Activated T-helper 1 cell treated with anti-CD3 and anti-CD28 coated beads, Interleukin-12 subunit alpha, Interleukin-12 subunit beta, Interleukin-2, Interleukin-4 antibody, amounts not matched to agents 30 ng/mL and 10 ng/mL and 1 ng/mL, durations not matched to agents 14 hours and 24 hours and 36 hours (primary cell): ENCODE data around the gene KNTC1. TPM values are rescaled to one million over a fixed set of nuclear protein-coding genes. Genes with fewer than 3 reads are reported as not detected.
"Not testable (repeated sequence)": the region's sequence is repeated elsewhere in the genome, so short reads cannot be mapped to it uniquely, and the experiment has no call there.

Experiments used
- DNase-seq: peaks from one replicate; pipeline ENCODE4 v3.0.0; 2021; ENCODE audit warnings: low spot score
- H3K27ac Mint-ChIP-seq: one replicate; pipeline ENCODE4 v1.8.0; 2021; ENCODE audit warnings: mild to moderate bottlenecking, mixed read lengths
- H3K27me3 Mint-ChIP-seq: one replicate; pipeline ENCODE4 v1.8.0; 2022; ENCODE audit warnings: mild to moderate bottlenecking, moderate library complexity, mixed read lengths; ENCODE audit not compliant: insufficient read depth
- H3K36me3 Mint-ChIP-seq: one replicate; pipeline ENCODE4 v1.8.0; 2021; ENCODE audit warnings: low read depth, mixed read lengths
- H3K4me1 Mint-ChIP-seq: one replicate; pipeline ENCODE4 v1.8.0; 2021; ENCODE audit warnings: low read depth, mixed read lengths
- H3K4me3 Mint-ChIP-seq: one replicate; pipeline ENCODE4 v1.8.0; 2021; ENCODE audit warnings: mild to moderate bottlenecking, moderate library complexity, mixed read lengths
- H3K9me3 Mint-ChIP-seq: one replicate; pipeline ENCODE4 v1.8.0; 2021; ENCODE audit warnings: mixed read lengths
- intact Hi-C: fragments of 100-400 bp; cut with micrococcal nuclease; formaldehyde crosslinking; loops from one replicate; pipeline ENCODE4 v1.15.1; 2024
- total RNA-seq: library from RNA; stranded (reverse); gene quantifications from 2 replicates; pipeline ENCODE4 v1.2.3, GENCODE V29; 2022

Gene KNTC1
- total RNA-seq, 1 donor from 2014 or later, result 126 TPM

GRCh38 chr12:122646517-122647217 is 119.6 kb downstream of the KNTC1 start:
- intact Hi-C loops, result loop anchor here (1.0 kb wide), 3 partner anchors 74 to 106 kb away; partner anchors contain the start of gene DENR
- peak overlapping the region; percentile 84 for H3K27ac Mint-ChIP-seq
- peak; percentile 31 for DNase-seq
- H3K27me3 Mint-ChIP-seq, result no peaks in the 10 kb centered on the region
- peaks cover 6% of the 10 kb centered on the region for H3K36me3 Mint-ChIP-seq
- peaks cover 20% of the 10 kb centered on the region for H3K4me1 Mint-ChIP-seq
- H3K9me3 Mint-ChIP-seq, result no peaks in the 10 kb centered on the region
- peak overlapping the region; percentile 34 for H3K4me3 Mint-ChIP-seq

GRCh38 chr12:122651520-122652224 is 124.6 kb downstream of the KNTC1 start:
- DNase-seq, result no peak
- Mint-ChIP-seq H3K4me1 (peaks cover 15% of the 10 kb centered on the region), H3K27me3 (no peaks in the 10 kb centered on the region), H3K4me3 (no peak overlapping the region), H3K27ac (no peak overlapping the region), H3K36me3 (peaks cover 3% of the 10 kb centered on the region), H3K9me3 (no peaks in the 10 kb centered on the region)
- intact Hi-C loops, result no loop called here

- DNase-seq, H3K36me3 Mint-ChIP-seq, H3K9me3 Mint-ChIP-seq, H3K27me3 Mint-ChIP-seq, H3K4me3 Mint-ChIP-seq, intact Hi-C loops, H3K27ac Mint-ChIP-seq, H3K4me1 Mint-ChIP-seq: not testable (repeated sequence)
Measured at GRCh38 chr12:122653291-122653690, 126.2 kb downstream of the KNTC1 start.

- Mint-ChIP-seq H3K27me3 (no peaks in the 10 kb centered on the region), H3K36me3 (peaks cover 2% of the 10 kb centered on the region), H3K27ac (no peak overlapping the region), H3K9me3 (no peaks in the 10 kb centered on the region), H3K4me3 (no peak overlapping the region), H3K4me1 (no peaks in the 10 kb centered on the region)
- no peak for DNase-seq
- intact Hi-C loops, result no loop called here
Measured at GRCh38 chr12:122656298-122656697, 129.2 kb downstream of the KNTC1 start.

GRCh38 chr12:122659579-122659978 is 132.5 kb downstream of the KNTC1 start:
- H3K36me3 Mint-ChIP-seq, result peaks cover 2% of the 10 kb centered on the region
- H3K9me3 Mint-ChIP-seq, result no peaks in the 10 kb centered on the region
- no peak overlapping the region for H3K4me3 Mint-ChIP-seq
- H3K27ac Mint-ChIP-seq, result no peak overlapping the region
- intact Hi-C loops, result no loop called here
- H3K4me1 Mint-ChIP-seq, result no peaks in the 10 kb centered on the region
- H3K27me3 Mint-ChIP-seq, result no peaks in the 10 kb centered on the region
- DNase-seq, result no peak

GRCh38 chr12:122661246-122661645 is 134.2 kb downstream of the KNTC1 start:
- peaks cover 2% of the 10 kb centered on the region for H3K36me3 Mint-ChIP-seq
- H3K4me3 Mint-ChIP-seq, result no peak overlapping the region
- H3K27me3 Mint-ChIP-seq, result no peaks in the 10 kb centered on the region
- H3K27ac Mint-ChIP-seq, result no peak overlapping the region
- intact Hi-C loops, result no loop called here
- no peak for DNase-seq
- no peaks in the 10 kb centered on the region for H3K4me1 Mint-ChIP-seq
- no peaks in the 10 kb centered on the region for H3K9me3 Mint-ChIP-seq

GRCh38 chr12:122661938-122662337 is 134.9 kb downstream of the KNTC1 start:
- intact Hi-C loops, result no loop called here
- H3K27ac Mint-ChIP-seq, result no peak overlapping the region
- no peaks in the 10 kb centered on the region for H3K9me3 Mint-ChIP-seq
- H3K4me3 Mint-ChIP-seq, result no peak overlapping the region
- no peak for DNase-seq
- no peaks in the 10 kb centered on the region for H3K4me1 Mint-ChIP-seq
- no peaks in the 10 kb centered on the region for H3K36me3 Mint-ChIP-seq
- no peaks in the 10 kb centered on the region for H3K27me3 Mint-ChIP-seq

- Mint-ChIP-seq H3K4me1 (no peaks in the 10 kb centered on the region), H3K9me3 (no peaks in the 10 kb centered on the region), H3K27me3 (no peaks in the 10 kb centered on the region), H3K27ac (no peak overlapping the region), H3K36me3 (no peaks in the 10 kb centered on the region), H3K4me3 (no peak overlapping the region)
- intact Hi-C loops, result no loop called here
- no peak for DNase-seq
Measured at GRCh38 chr12:122665349-122665748, 138.3 kb downstream of the KNTC1 start.

- no peak for DNase-seq
- H3K4me3 Mint-ChIP-seq, result no peak overlapping the region
- no peaks in the 10 kb centered on the region for H3K27me3 Mint-ChIP-seq
- H3K36me3 Mint-ChIP-seq, result no peaks in the 10 kb centered on the region
- H3K9me3 Mint-ChIP-seq, result no peaks in the 10 kb centered on the region
- intact Hi-C loops, result no loop called here
- no peaks in the 10 kb centered on the region for H3K4me1 Mint-ChIP-seq
- no peak overlapping the region for H3K27ac Mint-ChIP-seq
Measured at GRCh38 chr12:122665759-122666158, 138.7 kb downstream of the KNTC1 start.

GRCh38 chr12:122668268-122668667 is 141.2 kb downstream of the KNTC1 start:
- DNase-seq, result no peak
- H3K9me3 Mint-ChIP-seq, result no peaks in the 10 kb centered on the region
- H3K36me3 Mint-ChIP-seq, result no peaks in the 10 kb centered on the region
- no peak overlapping the region for H3K4me3 Mint-ChIP-seq
- intact Hi-C loops, result no loop called here
- H3K4me1 Mint-ChIP-seq, result no peaks in the 10 kb centered on the region
- no peak overlapping the region for H3K27ac Mint-ChIP-seq
- no peaks in the 10 kb centered on the region for H3K27me3 Mint-ChIP-seq

GRCh38 chr12:122669397-122670070 is 142.5 kb downstream of the KNTC1 start:
- no peak for DNase-seq
- H3K4me1 Mint-ChIP-seq, result no peaks in the 10 kb centered on the region
- no peaks in the 10 kb centered on the region for H3K27me3 Mint-ChIP-seq
- H3K27ac Mint-ChIP-seq, result no peak overlapping the region
- intact Hi-C loops, result no loop called here
- no peaks in the 10 kb centered on the region for H3K9me3 Mint-ChIP-seq
- no peak overlapping the region for H3K4me3 Mint-ChIP-seq
- no peaks in the 10 kb centered on the region for H3K36me3 Mint-ChIP-seq

GRCh38 chr12:122672515-122672914 is 145.5 kb downstream of the KNTC1 start:
- no peak overlapping the region for H3K4me3 Mint-ChIP-seq
- H3K36me3 Mint-ChIP-seq, result no peaks in the 10 kb centered on the region
- no peaks in the 10 kb centered on the region for H3K9me3 Mint-ChIP-seq
- intact Hi-C loops, result no loop called here
- H3K27me3 Mint-ChIP-seq, result peaks cover 6% of the 10 kb centered on the region
- no peak overlapping the region for H3K27ac Mint-ChIP-seq
- DNase-seq, result no peak
- H3K4me1 Mint-ChIP-seq, result no peaks in the 10 kb centered on the region
